Caco-2 (cell line): ENCODE results near the gene ANKRA2. TPM values are rescaled to one million over a fixed set of nuclear protein-coding genes. Genes with fewer than 3 reads are reported as not detected.

Source experiments
- BruUV-seq: library from RNA; stranded (reverse); fragments of 400-500 nt; replicated peaks from 2 replicates; lab custom pipeline; 2021; lab: Mats Ljungman, UMichigan
- CTCF ChIA-PET: fragments of 300-600 bp; sonication (Branson Sonifier 250); formaldehyde crosslinking; loops from one replicate; lab custom pipeline; 2022; ENCODE audit warnings: antibody characterized with exemption; lab: Charles Lee
- POLR2A ChIA-PET: fragments of 300-600 bp; sonication (Branson Sonifier 250); formaldehyde crosslinking; loops from one replicate; lab custom pipeline; 2022; ENCODE audit warnings: antibody characterized with exemption; lab: Charles Lee
- DNase-seq, 2 experiments: peaks; one replicate each; pipeline versions ENCODE4 v3.0.0 to v3.0.0-alpha.2; 2020 to 2022
- H3K27me3 ChIP-seq: replicated peaks from 2 replicates; pipeline ENCODE4 v1.6.0; 2011; ENCODE audit warnings: low read length; ENCODE audit not compliant: control insufficient read depth, insufficient read depth
- H3K36me3 ChIP-seq: 2 replicates; pipeline ENCODE4 v1.5.1; 2011; ENCODE audit warnings: low read length; ENCODE audit not compliant: control insufficient read depth, insufficient read depth
- H3K4me1 ChIP-seq: fragments of 250-450 bp; sonication (Bioruptor Pico); 2 replicates; pipeline ENCODE4 v1.5.1; 2020; ENCODE audit warnings: mild to moderate bottlenecking
- H3K4me3 ChIP-seq: 2 replicates; pipeline ENCODE4 v1.5.1; 2011; ENCODE audit warnings: low read depth, mild to moderate bottlenecking, control low read depth, low read length
- H3K9me3 ChIP-seq: fragments of 250-450 bp; sonication (Bioruptor Pico); 2 replicates; pipeline ENCODE4 v1.5.1; 2020; ENCODE audit warnings: mild to moderate bottlenecking, moderate library complexity
- H3K27ac Mint-ChIP-seq: one replicate; pipeline ENCODE4 v1.8.0; 2022; ENCODE audit warnings: mixed read lengths; ENCODE audit not compliant: unreplicated experiment
- H3K27me3 Mint-ChIP-seq: one replicate; pipeline ENCODE4 v1.8.0; 2022; ENCODE audit warnings: mixed read lengths; ENCODE audit not compliant: insufficient read depth, unreplicated experiment
- H3K36me3 Mint-ChIP-seq: one replicate; pipeline ENCODE4 v1.8.0; 2022; ENCODE audit warnings: mild to moderate bottlenecking, mixed read lengths; ENCODE audit not compliant: insufficient read depth, unreplicated experiment
- H3K4me1 Mint-ChIP-seq: one replicate; pipeline ENCODE4 v1.8.0; 2022; ENCODE audit warnings: low read depth, mixed read lengths; ENCODE audit not compliant: unreplicated experiment
- H3K4me3 Mint-ChIP-seq: one replicate; pipeline ENCODE4 v1.8.0; 2022; ENCODE audit warnings: mild to moderate bottlenecking, moderate library complexity, mixed read lengths; ENCODE audit not compliant: unreplicated experiment
- H3K9me3 Mint-ChIP-seq: one replicate; pipeline ENCODE4 v1.8.0; 2022; ENCODE audit warnings: mixed read lengths; ENCODE audit not compliant: unreplicated experiment
- CTCF ChIP-seq, 2 experiments: fragments of 200-600 bp in 1 of 2; IDR thresholded peaks; 1 replicate in 1 of 2; 2 replicates in 1 of 2; pipeline versions ENCODE4 v1.5.1 to v1.8.0; 2011 to 2022; ENCODE audit warnings: antibody characterized with exemption in 1 of 2, control low read depth in 1 of 2, inconsistent platforms in 1 of 2, low read depth in 1 of 2, low read length in 1 of 2, mild to moderate bottlenecking in 1 of 2, moderate library complexity in 1 of 2; ENCODE audit not compliant: insufficient read depth in 1 of 2, severe bottlenecking in 1 of 2, unreplicated experiment in 1 of 2
- intact Hi-C: fragments of 100-400 bp; cut with micrococcal nuclease; formaldehyde crosslinking; loops from one replicate; pipeline ENCODE4 v1.10.0; 2022; ENCODE audit not compliant: unreplicated experiment
- total RNA-seq: library from RNA; stranded (reverse); gene quantifications from 2 replicates; pipeline ENCODE4 v1.2.3, GENCODE V29; 2022

The ANKRA2 gene
- total RNA-seq, 1 experiment from 2014 or later = 10.2 TPM

GRCh38 chr5:73523861-73524260, 41.6 kb downstream of the ANKRA2 start:
- TF ChIP-seq CTCF (IDR thresholded peaks at IDR 0.05; ENCODE audit: insufficient read depth in 1 of 2, low read depth in 1 of 2, low read length in 1 of 2, severe bottlenecking in 1 of 2, unreplicated experiment in 1 of 2) = no peak
- Histone ChIP-seq H3K27me3 (no peaks in the 10 kb centered on the region), H3K9me3 (no peaks in the 10 kb centered on the region), H3K4me1 (no peaks in the 10 kb centered on the region), H3K4me3 (no peak overlapping the region), H3K36me3 (no peaks in the 10 kb centered on the region)
- Mint-ChIP-seq H3K9me3 (no peaks in the 10 kb centered on the region), H3K36me3 (no peaks in the 10 kb centered on the region), H3K27ac (no peak overlapping the region), H3K4me1 (no peaks in the 10 kb centered on the region), H3K27me3 (peaks cover 10% of the 10 kb centered on the region), H3K4me3 (no peak overlapping the region)
- ChIA-PET POLR2A (no interaction called here), CTCF (no interaction called here)
- BruUV-seq = no TSS peak
- DNase-seq = no peak
- intact Hi-C loops = no loop called here

GRCh38 chr5:73522989-73523388, 42.5 kb downstream of the ANKRA2 start:
- no peaks in the 10 kb centered on the region for H3K4me1 ChIP-seq
- no peaks in the 10 kb centered on the region for H3K27me3 ChIP-seq
- Mint-ChIP-seq H3K36me3 (no peaks in the 10 kb centered on the region), H3K27ac (no peak overlapping the region), H3K4me1 (no peaks in the 10 kb centered on the region), H3K27me3 (peaks cover 5% of the 10 kb centered on the region), H3K9me3 (no peaks in the 10 kb centered on the region), H3K4me3 (no peak overlapping the region)
- BruUV-seq = no TSS peak
- no peak for DNase-seq
- H3K9me3 ChIP-seq = no peaks in the 10 kb centered on the region
- no peaks in the 10 kb centered on the region for H3K36me3 ChIP-seq
- no peak for TF ChIP-seq CTCF (IDR thresholded peaks at IDR 0.05; ENCODE audit: insufficient read depth in 1 of 2, low read depth in 1 of 2, low read length in 1 of 2, severe bottlenecking in 1 of 2, unreplicated experiment in 1 of 2)
- CTCF ChIA-PET = no interaction called here
- intact Hi-C loops = no loop called here
- POLR2A ChIA-PET = no interaction called here
- no peak overlapping the region for H3K4me3 ChIP-seq

GRCh38 chr5:73519531-73520283, 45.7 kb downstream of the ANKRA2 start:
- Mint-ChIP-seq H3K27ac (no peak overlapping the region), H3K4me3 (peak overlapping the region; percentile 48), H3K27me3 (no peaks in the 10 kb centered on the region), H3K4me1 (no peaks in the 10 kb centered on the region), H3K9me3 (no peaks in the 10 kb centered on the region), H3K36me3 (no peaks in the 10 kb centered on the region)
- intact Hi-C loops = loop anchor here (1.0 to 2.0 kb wide), 4 partner anchors 17 to 273 kb away; partner anchors contain the start of genes ANKRA2 and UTP15
- Histone ChIP-seq H3K36me3 (no peaks in the 10 kb centered on the region), H3K27me3 (no peaks in the 10 kb centered on the region), H3K4me1 (no peaks in the 10 kb centered on the region), H3K9me3 (no peaks in the 10 kb centered on the region), H3K4me3 (no peak overlapping the region)
- ChIA-PET CTCF (interaction anchor here (0.6 to 1.3 kb wide), 6 partner anchors 12 to 174 kb away, joined by 3 to 6 read pairs (median 5); no protein-coding TSS in a partner anchor), POLR2A (no interaction called here)
- peak; percentile 75 to 87 for TF ChIP-seq CTCF (IDR thresholded peaks at IDR 0.05; ENCODE audit: insufficient read depth in 1 of 2, low read depth in 1 of 2, low read length in 1 of 2, severe bottlenecking in 1 of 2, unreplicated experiment in 1 of 2)
- peak; percentile 78 to 82 for DNase-seq
- no TSS peak for BruUV-seq
